Ishikawa (cell line): ENCODE measurements around the gene RPL18A.

ENCODE experiments used
- CREB1 ChIP-seq: IDR thresholded peaks from 2 replicates; pipeline ENCODE4 v1.6.1; 2012; ENCODE audit warnings: low read depth
- EGR1 ChIP-seq: IDR thresholded peaks from 2 replicates; pipeline ENCODE4 v1.6.1; 2012
- EP300 ChIP-seq: IDR thresholded peaks from 2 replicates; pipeline ENCODE4 v1.6.1; 2012; ENCODE audit warnings: borderline replicate concordance
- FOXM1 ChIP-seq: IDR thresholded peaks from 2 replicates; pipeline ENCODE4 v1.6.1; 2012; ENCODE audit warnings: low read depth, borderline replicate concordance
- NFIC ChIP-seq: IDR thresholded peaks from 2 replicates; pipeline ENCODE4 v1.6.1; 2012
- RAD21 ChIP-seq: IDR thresholded peaks from 2 replicates; pipeline ENCODE4 v1.6.1; 2012; ENCODE audit warnings: low read depth
- TAF1 ChIP-seq: IDR thresholded peaks from 2 replicates; pipeline ENCODE4 v1.6.1; 2012; ENCODE audit warnings: low read depth, mild to moderate bottlenecking
- TEAD4 ChIP-seq: IDR thresholded peaks from 2 replicates; pipeline ENCODE4 v1.6.1; 2012
- YY1 ChIP-seq: IDR thresholded peaks from 2 replicates; pipeline ENCODE4 v1.6.1; 2012; ENCODE audit warnings: low read depth
- TF ChIP-seq, protein P1 (sequence below): IDR thresholded peaks from 2 replicates; pipeline ENCODE4 v1.6.1; 2012
- TF ChIP-seq, protein P2 (sequence below): IDR thresholded peaks from 2 replicates; pipeline ENCODE4 v1.6.1; 2012; ENCODE audit warnings: low read depth, mild to moderate bottlenecking
- TF ChIP-seq, protein P3 (sequence below): IDR thresholded peaks from 2 replicates; pipeline ENCODE4 v1.6.1; 2012

DNA sequence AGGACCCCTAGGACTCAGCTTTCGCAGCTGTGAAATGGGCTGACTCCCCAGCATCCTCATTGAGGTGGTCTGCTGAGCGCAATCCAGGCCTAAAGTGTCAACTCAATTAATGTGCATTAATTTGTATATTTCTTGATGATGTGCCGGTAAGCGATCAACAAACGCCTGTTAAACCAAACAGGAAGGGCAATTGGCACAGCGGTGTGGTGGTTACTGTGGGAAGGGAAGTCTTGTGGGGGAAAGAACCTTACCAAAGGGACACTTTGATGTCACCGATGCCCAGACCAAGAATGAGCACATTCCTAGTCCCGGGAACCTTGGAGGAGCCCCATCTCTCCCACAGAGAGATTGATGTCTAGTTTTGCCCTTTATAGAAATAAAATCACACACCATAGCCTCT, 13.6 kb upstream of the RPL18A start:
- TF ChIP-seq NFIC (no peak), RAD21 (no peak), EGR1 (no peak), TAF1 (no peak), TEAD4 (no peak), EP300 (no peak), FOXM1 (no peak), CREB1 (no peak), YY1 (no peak)
- TF ChIP-seq, protein P1, sequence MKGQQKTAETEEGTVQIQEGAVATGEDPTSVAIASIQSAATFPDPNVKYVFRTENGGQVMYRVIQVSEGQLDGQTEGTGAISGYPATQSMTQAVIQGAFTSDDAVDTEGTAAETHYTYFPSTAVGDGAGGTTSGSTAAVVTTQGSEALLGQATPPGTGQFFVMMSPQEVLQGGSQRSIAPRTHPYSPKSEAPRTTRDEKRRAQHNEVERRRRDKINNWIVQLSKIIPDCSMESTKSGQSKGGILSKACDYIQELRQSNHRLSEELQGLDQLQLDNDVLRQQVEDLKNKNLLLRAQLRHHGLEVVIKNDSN, result no peak
- TF ChIP-seq, protein P2, sequence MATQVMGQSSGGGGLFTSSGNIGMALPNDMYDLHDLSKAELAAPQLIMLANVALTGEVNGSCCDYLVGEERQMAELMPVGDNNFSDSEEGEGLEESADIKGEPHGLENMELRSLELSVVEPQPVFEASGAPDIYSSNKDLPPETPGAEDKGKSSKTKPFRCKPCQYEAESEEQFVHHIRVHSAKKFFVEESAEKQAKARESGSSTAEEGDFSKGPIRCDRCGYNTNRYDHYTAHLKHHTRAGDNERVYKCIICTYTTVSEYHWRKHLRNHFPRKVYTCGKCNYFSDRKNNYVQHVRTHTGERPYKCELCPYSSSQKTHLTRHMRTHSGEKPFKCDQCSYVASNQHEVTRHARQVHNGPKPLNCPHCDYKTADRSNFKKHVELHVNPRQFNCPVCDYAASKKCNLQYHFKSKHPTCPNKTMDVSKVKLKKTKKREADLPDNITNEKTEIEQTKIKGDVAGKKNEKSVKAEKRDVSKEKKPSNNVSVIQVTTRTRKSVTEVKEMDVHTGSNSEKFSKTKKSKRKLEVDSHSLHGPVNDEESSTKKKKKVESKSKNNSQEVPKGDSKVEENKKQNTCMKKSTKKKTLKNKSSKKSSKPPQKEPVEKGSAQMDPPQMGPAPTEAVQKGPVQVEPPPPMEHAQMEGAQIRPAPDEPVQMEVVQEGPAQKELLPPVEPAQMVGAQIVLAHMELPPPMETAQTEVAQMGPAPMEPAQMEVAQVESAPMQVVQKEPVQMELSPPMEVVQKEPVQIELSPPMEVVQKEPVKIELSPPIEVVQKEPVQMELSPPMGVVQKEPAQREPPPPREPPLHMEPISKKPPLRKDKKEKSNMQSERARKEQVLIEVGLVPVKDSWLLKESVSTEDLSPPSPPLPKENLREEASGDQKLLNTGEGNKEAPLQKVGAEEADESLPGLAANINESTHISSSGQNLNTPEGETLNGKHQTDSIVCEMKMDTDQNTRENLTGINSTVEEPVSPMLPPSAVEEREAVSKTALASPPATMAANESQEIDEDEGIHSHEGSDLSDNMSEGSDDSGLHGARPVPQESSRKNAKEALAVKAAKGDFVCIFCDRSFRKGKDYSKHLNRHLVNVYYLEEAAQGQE, result no peak
- TF ChIP-seq, protein P3, sequence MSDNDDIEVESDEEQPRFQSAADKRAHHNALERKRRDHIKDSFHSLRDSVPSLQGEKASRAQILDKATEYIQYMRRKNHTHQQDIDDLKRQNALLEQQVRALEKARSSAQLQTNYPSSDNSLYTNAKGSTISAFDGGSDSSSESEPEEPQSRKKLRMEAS, result no peak
